GM21529 (cell line): ENCODE results near the gene CLMN.
A peak's percentile ranks its signal among the peaks of the same experiment; 100 is the strongest.

Source experiments
- ATAC-seq: cut with Tn5 transposase; IDR thresholded peaks from one replicate; pipeline ENCODE4 v1.9.1; 2021; ENCODE audit not compliant: unreplicated experiment

The CLMN gene

GRCh38 chr14:95319312-95320077 lies at the start of gene CLMN:
CLMN (minus strand) TSS chr14:95319908; CDS start chr14:95319792, 116 bp downstream.
- peak; percentile 45 for ATAC-seq

- no peak for ATAC-seq
These were observed 45.7 kb upstream of the CLMN start for GRCh38 chr14:95365401-95365800.

GRCh38 chr14:95364481-95365209 lies 44.9 kb upstream of the CLMN start:
- ATAC-seq, result no peak

- ATAC-seq, result no peak
These were observed 43.8 kb upstream of the CLMN start for GRCh38 chr14:95363468-95363954.

- no peak for ATAC-seq
These were observed 42.4 kb upstream of the CLMN start for GRCh38 chr14:95362138-95362494.

GRCh38 chr14:95361373-95362137 lies 41.8 kb upstream of the CLMN start:
- ATAC-seq, result peak; percentile 62

GRCh38 chr14:95360828-95361227 lies 41.1 kb upstream of the CLMN start:
- ATAC-seq, result no peak

GRCh38 chr14:95359994-95360826 lies 40.5 kb upstream of the CLMN start:
- ATAC-seq, result no peak

GRCh38 chr14:95356245-95356869 lies 36.6 kb upstream of the CLMN start:
- no peak for ATAC-seq

- no peak for ATAC-seq
These were observed 35.7 kb upstream of the CLMN start for GRCh38 chr14:95355422-95355821.

GRCh38 chr14:95354834-95355233 lies 35.1 kb upstream of the CLMN start:
- ATAC-seq, result no peak

GRCh38 chr14:95353664-95354063 lies 34.0 kb upstream of the CLMN start:
- no peak for ATAC-seq

GRCh38 chr14:95353007-95353406 lies 33.3 kb upstream of the CLMN start:
- ATAC-seq, result no peak

- ATAC-seq, result no peak
These were observed 32.8 kb upstream of the CLMN start for GRCh38 chr14:95352481-95352880.

- no peak for ATAC-seq
These were observed 29.5 kb upstream of the CLMN start for GRCh38 chr14:95349241-95349640.

- ATAC-seq, result no peak
These were observed 28.8 kb upstream of the CLMN start for GRCh38 chr14:95348395-95349080.

GRCh38 chr14:95346820-95347219 lies 27.1 kb upstream of the CLMN start:
- no peak for ATAC-seq

GRCh38 chr14:95346266-95346665 lies 26.6 kb upstream of the CLMN start:
- no peak for ATAC-seq

GRCh38 chr14:95345032-95345431 lies 25.3 kb upstream of the CLMN start:
- no peak for ATAC-seq

- no peak for ATAC-seq
These were observed 24.8 kb upstream of the CLMN start for GRCh38 chr14:95344536-95344935.
